Upper lobe of right lung (tissue), 1 donor: ENCODE measurements around the gene CS. TPM values are rescaled to one million over a fixed set of nuclear protein-coding genes. Genes with fewer than 3 reads are reported as not detected.
"Not testable (repeated sequence)": the region's sequence is repeated elsewhere in the genome, so short reads cannot be mapped to it uniquely, and the experiment has no call there.

Source experiments
- ATAC-seq: fragments of 200-7000 bp; cut with Tn5 transposase; one replicate; pipeline ENCODE4 v1.9.1; 2020; ENCODE audit warnings: mild to moderate bottlenecking, moderate library complexity
- DNase-seq: peaks from one replicate; pipeline ENCODE4 v3.0.0-alpha.2; 2020
- H3K27ac ChIP-seq: fragments of 200-600 bp; one replicate; pipeline ENCODE4 v1.8.0; 2022
- H3K27me3 ChIP-seq: fragments of 200-600 bp; one replicate; pipeline ENCODE4 v1.8.0; 2022; ENCODE audit warnings: mild to moderate bottlenecking
- H3K36me3 ChIP-seq: fragments of 200-600 bp; one replicate; pipeline ENCODE4 v1.8.0; 2022
- H3K4me1 ChIP-seq: fragments of 200-600 bp; one replicate; pipeline ENCODE4 v1.8.0; 2022
- H3K4me3 ChIP-seq: fragments of 200-600 bp; one replicate; pipeline ENCODE4 v1.8.0; 2022; ENCODE audit warnings: mild to moderate bottlenecking
- H3K9me3 ChIP-seq: fragments of 200-600 bp; one replicate; pipeline ENCODE4 v1.8.0; 2022
- CTCF ChIP-seq: fragments of 200-600 bp; IDR thresholded peaks from one replicate; pipeline ENCODE4 v1.8.0; 2022; ENCODE audit warnings: antibody characterized with exemption
- intact Hi-C: fragments of 100-400 bp; cut with DNase I; formaldehyde crosslinking; loops from one replicate; pipeline ENCODE4 v1.11.0; 2022
- total RNA-seq: library from RNA; stranded (reverse); fragmentation: NEBNext Ultra II Directional; extraction: Animal tissue kit (Norgen Biotek cat#: 25700); gene quantifications from one replicate; pipeline ENCODE4 v1.2.1, GENCODE V29; 2021
- donor health status: DM: no; HTN: yes; CAD: no; lungs with severe emphysema.

Gene CS
- total RNA-seq, 1 donor from 2014 or later = 159 TPM

- TF ChIP-seq CTCF = no peak
- peak; percentile 4 for ATAC-seq
- peak overlapping the region; percentile 93 for H3K27ac ChIP-seq
- H3K4me3 ChIP-seq = peak overlapping the region; percentile 78
- H3K36me3 ChIP-seq = peaks cover 25% of the 10 kb centered on the region
- peak; percentile 30 for DNase-seq
- no peaks in the 10 kb centered on the region for H3K9me3 ChIP-seq
- H3K4me1 ChIP-seq = peaks cover 15% of the 10 kb centered on the region
- intact Hi-C loops = no loop called here
- no peaks in the 10 kb centered on the region for H3K27me3 ChIP-seq
These were observed 32.6 kb downstream of the CS start for GRCh38 chr12:56267443-56268071.

- Histone ChIP-seq H3K27ac (peak within 1 kb of the TSS; percentile 93), H3K4me1 (peaks cover 15% of the 10 kb centered on the region), H3K4me3 (peak within 1 kb of the TSS; percentile 78), H3K27me3 (no peaks in the 10 kb centered on the region), H3K9me3 (no peaks in the 10 kb centered on the region), H3K36me3 (peaks cover 20% of the 10 kb centered on the region)
- ATAC-seq (peak; percentile 97), DNase-seq (peak; percentile 95)
- TF ChIP-seq CTCF = peak; percentile 71
- intact Hi-C loops = no loop called here
These were observed 33.3 kb downstream of the CS start, which contains the start of gene COQ10A for GRCh38 chr12:56266693-56267442. Gene COQ10A, plus strand, starts transcription at chr12:56266942. Its CDS starts 177 bp downstream, at chr12:56267119.

DNA sequence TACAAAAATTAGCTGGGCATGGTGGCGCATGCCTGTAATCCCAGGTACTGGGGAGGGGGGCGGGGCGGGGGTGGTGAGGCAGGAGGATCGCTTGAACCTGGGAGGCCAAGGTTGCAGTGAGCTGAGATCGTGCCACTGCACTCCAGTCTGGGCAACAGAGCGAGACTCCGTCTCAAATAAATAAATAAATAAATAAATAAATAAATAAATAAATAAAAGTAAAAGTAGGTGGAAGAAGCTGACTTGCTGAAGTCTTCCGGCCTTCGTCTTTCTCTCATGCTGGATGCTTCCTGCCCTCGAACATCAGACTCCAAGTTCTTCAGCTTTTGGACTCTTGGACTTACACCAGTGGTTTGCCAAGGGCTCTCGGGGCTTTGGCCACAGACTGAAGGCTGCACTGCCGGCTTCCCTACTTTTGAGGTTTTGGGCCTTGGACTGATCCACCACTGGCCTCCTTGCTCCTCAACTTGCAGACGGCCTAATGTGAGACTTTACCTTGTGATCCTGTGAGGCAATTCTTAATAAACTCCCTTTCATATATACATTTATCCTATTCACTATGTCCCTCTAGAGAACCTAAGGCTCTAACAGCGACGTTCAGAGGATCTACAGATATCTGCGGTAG is 34.0 kb downstream of the CS start:
- ATAC-seq, intact Hi-C loops, H3K27me3 ChIP-seq, DNase-seq, H3K9me3 ChIP-seq: not testable (repeated sequence)
- Histone ChIP-seq H3K4me3 (peak overlapping the region; percentile 78), H3K36me3 (peaks cover 13% of the 10 kb centered on the region), H3K4me1 (peaks cover 15% of the 10 kb centered on the region), H3K27ac (peak overlapping the region; percentile 93)

- peaks cover 21% of the 10 kb centered on the region for H3K4me1 ChIP-seq
- DNase-seq, H3K27ac ChIP-seq, ATAC-seq, H3K27me3 ChIP-seq, H3K36me3 ChIP-seq, intact Hi-C loops, H3K4me3 ChIP-seq, H3K9me3 ChIP-seq: not testable (repeated sequence)
These were observed 37.2 kb downstream of the CS start for GRCh38 chr12:56262955-56263354.

GRCh38 chr12:56261503-56262232 is 38.5 kb downstream of the CS start:
- Histone ChIP-seq H3K9me3 (no peaks in the 10 kb centered on the region), H3K27me3 (no peaks in the 10 kb centered on the region), H3K4me3 (no peak overlapping the region), H3K36me3 (peaks cover 3% of the 10 kb centered on the region), H3K4me1 (peaks cover 24% of the 10 kb centered on the region), H3K27ac (no peak overlapping the region)
- ATAC-seq (no peak), DNase-seq (no peak)
- intact Hi-C loops = no loop called here
- no peak for TF ChIP-seq CTCF

DNA sequence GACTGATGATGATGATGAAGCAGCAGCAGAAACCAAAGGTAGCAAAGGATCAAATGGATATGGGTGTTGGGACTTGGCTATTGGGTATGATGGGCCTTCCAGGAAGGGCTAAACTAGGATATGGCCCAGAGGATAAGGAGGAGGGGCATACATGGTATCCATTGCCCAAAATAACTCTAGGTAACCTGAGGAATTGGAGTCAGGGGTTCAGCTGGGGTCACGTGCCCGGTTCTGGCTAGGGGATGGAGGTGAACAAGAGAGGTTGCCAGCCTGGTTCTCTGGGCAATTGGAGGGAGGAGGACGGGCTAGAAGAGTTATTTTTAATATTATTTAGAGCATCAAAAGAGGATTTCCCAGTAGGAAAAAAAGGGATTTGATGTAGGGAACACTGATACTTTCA is 39.2 kb downstream of the CS start:
- ATAC-seq (no peak), DNase-seq (no peak)
- Histone ChIP-seq H3K27ac (no peak overlapping the region), H3K4me3 (no peak overlapping the region), H3K4me1 (peaks cover 22% of the 10 kb centered on the region), H3K9me3 (no peaks in the 10 kb centered on the region), H3K36me3 (peaks cover 11% of the 10 kb centered on the region), H3K27me3 (no peaks in the 10 kb centered on the region)
- TF ChIP-seq CTCF = no peak
- intact Hi-C loops = no loop called here
